ENCODE results near the gene MEF2A. TPM values are rescaled to one million over a fixed set of nuclear protein-coding genes. Genes with fewer than 3 reads are reported as not detected.

MEF2A gene
- total and polyA plus RNA-seq, 10 of the 15 experiments (the other 5 are each of a cell fraction or from before 2014, with no cell fraction given), result 7.2 to 46.7 (median 35.9) TPM

- POLR2A ChIA-PET, result no interaction called here
- no peak overlapping the region for H3K4me2 ChIP-seq (ENCODE audit: control insufficient read depth, insufficient read depth)
- no peaks in the 10 kb centered on the region for H3K79me2 ChIP-seq (ENCODE audit: control insufficient read depth, insufficient read depth, low read length)
- DNase-seq (ENCODE audit: low read depth, low spot score) (no peak), ATAC-seq (no peak), FAIRE-seq (no peak)
- no peaks in the 10 kb centered on the region for H3K9me3 ChIP-seq (replicated peaks; ENCODE audit: control insufficient read depth, insufficient read depth, low read length)
- CTCF ChIA-PET, result no interaction called here
- H3K27me3 ChIP-seq (replicated peaks in 1 of 2; ENCODE audit: control insufficient read depth in 2 of 2, insufficient read depth in 2 of 2, low read length in 1 of 2), result peaks cover 0 to 2% of the 10 kb centered on the region in 2 experiments; a peak in 1 of 4 replicates
- WGBS (ENCODE audit: insufficient coverage, insufficient replicate concordance, low lambda C conversion rate, missing lambda C conversion rate), result 79% methylated on average over 5 of the region's 5 CpGs
- H3K27ac ChIP-seq (ENCODE audit: control insufficient read depth, insufficient read depth), result no peak overlapping the region
- no peak overlapping the region for H3K4me3 ChIP-seq
- no peaks in the 10 kb centered on the region for H4K20me1 ChIP-seq (ENCODE audit: control insufficient read depth, insufficient read depth)
- TF ChIP-seq IKZF2 (IDR thresholded peaks at IDR 0.05) (no peak), NFYB (IDR thresholded peaks at IDR 0.05; ENCODE audit: insufficient read depth, low read depth, low read length) (no peak), ESRRA (IDR thresholded peaks at IDR 0.05; ENCODE audit: low read length) (no peak)
- SMC1A ChIA-PET (ENCODE audit: uncharacterized antibody, unreplicated experiment), result interaction anchor here (1.3 to 1.5 kb wide), 3 partner anchors 12 to 49 kb away, joined by 3 to 4 read pairs (median 3); no protein-coding TSS in a partner anchor
- no peaks in the 10 kb centered on the region for H3K4me1 ChIP-seq (ENCODE audit: control insufficient read depth, insufficient read depth, low read length)
- no peaks in the 10 kb centered on the region for H3K36me3 ChIP-seq (ENCODE audit: control insufficient read depth in 2 of 2, insufficient read depth in 2 of 2, low read length in 1 of 2)
- no TSS peak for BruUV-seq (replicated peaks)
- in situ Hi-C loops (cut with MboI) (no loop called here), intact Hi-C loops (cut with micrococcal nuclease; ENCODE audit: unreplicated experiment) (no loop called here)
- RAD21 ChIA-PET (ENCODE audit: unreplicated experiment), result no interaction called here
- H3K9ac ChIP-seq (ENCODE audit: control insufficient read depth, insufficient read depth, low read length), result no peak overlapping the region
- H2AFZ ChIP-seq (ENCODE audit: control insufficient read depth, low read depth, low read length), result peak overlapping the region; percentile 21; the same call in 1 of the 2 replicates
These were observed 9.8 kb upstream of the MEF2A start for GRCh38 chr15:99556011-99556410.

DNA sequence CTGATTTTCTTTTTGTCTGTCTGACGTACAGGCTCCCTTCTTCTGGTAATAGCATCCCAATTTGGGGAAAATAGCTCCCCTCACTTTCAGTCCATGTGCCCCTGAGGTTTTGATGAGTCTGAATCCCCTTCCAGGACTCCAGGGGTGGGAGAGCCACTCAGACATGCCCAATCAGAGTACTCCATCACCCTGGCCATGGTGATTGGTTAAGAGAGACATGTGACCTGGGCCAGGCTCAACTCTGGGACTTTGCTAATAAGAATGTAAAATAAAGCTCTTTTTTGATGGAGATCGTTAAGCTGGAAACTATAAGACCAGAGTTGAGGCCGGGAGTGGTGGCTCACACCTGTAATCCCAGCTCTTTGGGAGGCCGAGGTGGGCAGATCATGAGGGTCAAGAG is 9.2 kb upstream of the MEF2A start:
- SMC1A ChIA-PET (ENCODE audit: uncharacterized antibody, unreplicated experiment), result interaction anchor here (1.3 to 1.5 kb wide), 3 partner anchors 11 to 49 kb away, joined by 3 to 4 read pairs (median 3); no protein-coding TSS in a partner anchor

More for the DNA sequence above, 9.2 kb upstream of the MEF2A start:
- Histone ChIP-seq H4K20me1 (ENCODE audit: control insufficient read depth, insufficient read depth) (no peaks in the 10 kb centered on the region), H3K27me3 (replicated peaks in 1 of 2; ENCODE audit: control insufficient read depth in 2 of 2, insufficient read depth in 2 of 2, low read length in 1 of 2) (peaks cover 0 to 2% of the 10 kb centered on the region in 2 experiments; a peak in 1 of 4 replicates), H3K9me3 (replicated peaks; ENCODE audit: control insufficient read depth, insufficient read depth, low read length) (no peaks in the 10 kb centered on the region), H3K4me3 (no peak overlapping the region), H3K9ac (ENCODE audit: control insufficient read depth, insufficient read depth, low read length) (no peak overlapping the region), H2AFZ (ENCODE audit: control insufficient read depth, low read depth, low read length) (no peak overlapping the region), H3K4me2 (ENCODE audit: control insufficient read depth, insufficient read depth) (no peak overlapping the region), H3K27ac (ENCODE audit: control insufficient read depth, insufficient read depth) (no peak overlapping the region), H3K36me3 (ENCODE audit: control insufficient read depth in 2 of 2, insufficient read depth in 2 of 2, low read length in 1 of 2) (no peaks in the 10 kb centered on the region), H3K4me1 (ENCODE audit: control insufficient read depth, insufficient read depth, low read length) (no peaks in the 10 kb centered on the region), H3K79me2 (ENCODE audit: control insufficient read depth, insufficient read depth, low read length) (no peaks in the 10 kb centered on the region)
- RAD21 ChIA-PET (ENCODE audit: unreplicated experiment), result interaction anchor here (1.0 kb wide), 1 partner anchor 54 kb away, joined by 3 read pairs; no protein-coding TSS in a partner anchor
- BruUV-seq (replicated peaks), result no TSS peak
- in situ Hi-C loops (cut with MboI), result no loop called here
- intact Hi-C loops (cut with micrococcal nuclease; ENCODE audit: unreplicated experiment), result no loop called here
- ATAC-seq (no peak), DNase-seq (ENCODE audit: low read depth, low spot score) (no peak), FAIRE-seq (no peak)
- POLR2A ChIA-PET, result no interaction called here
- WGBS (ENCODE audit: insufficient coverage, insufficient replicate concordance, low lambda C conversion rate, missing lambda C conversion rate), result 93% methylated on average over 4 of the region's 4 CpGs
- TF ChIP-seq, protein P1, sequence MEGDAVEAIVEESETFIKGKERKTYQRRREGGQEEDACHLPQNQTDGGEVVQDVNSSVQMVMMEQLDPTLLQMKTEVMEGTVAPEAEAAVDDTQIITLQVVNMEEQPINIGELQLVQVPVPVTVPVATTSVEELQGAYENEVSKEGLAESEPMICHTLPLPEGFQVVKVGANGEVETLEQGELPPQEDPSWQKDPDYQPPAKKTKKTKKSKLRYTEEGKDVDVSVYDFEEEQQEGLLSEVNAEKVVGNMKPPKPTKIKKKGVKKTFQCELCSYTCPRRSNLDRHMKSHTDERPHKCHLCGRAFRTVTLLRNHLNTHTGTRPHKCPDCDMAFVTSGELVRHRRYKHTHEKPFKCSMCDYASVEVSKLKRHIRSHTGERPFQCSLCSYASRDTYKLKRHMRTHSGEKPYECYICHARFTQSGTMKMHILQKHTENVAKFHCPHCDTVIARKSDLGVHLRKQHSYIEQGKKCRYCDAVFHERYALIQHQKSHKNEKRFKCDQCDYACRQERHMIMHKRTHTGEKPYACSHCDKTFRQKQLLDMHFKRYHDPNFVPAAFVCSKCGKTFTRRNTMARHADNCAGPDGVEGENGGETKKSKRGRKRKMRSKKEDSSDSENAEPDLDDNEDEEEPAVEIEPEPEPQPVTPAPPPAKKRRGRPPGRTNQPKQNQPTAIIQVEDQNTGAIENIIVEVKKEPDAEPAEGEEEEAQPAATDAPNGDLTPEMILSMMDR (IDR thresholded peaks at IDR 0.05 in 2 of 3, conservative IDR thresholded peaks at IDR 0.05 in 1 of 3; ENCODE audit: control insufficient read depth in 2 of 3, extremely low read depth in 1 of 3, insufficient read depth in 1 of 3, low read depth in 3 of 3, low read length in 3 of 3), result no peak
- peak; percentile 72 for TF ChIP-seq NFYB (IDR thresholded peaks at IDR 0.05; ENCODE audit: insufficient read depth, low read depth, low read length)
- CTCF ChIA-PET, result no interaction called here
